HEK293 (cell line): ENCODE data around the gene MARCHF9.

Source experiments
- AEBP2 ChIP-seq: fragments of 450-650 bp; formaldehyde crosslinking; IDR thresholded peaks from 2 replicates; pipeline ENCODE4 v1.5.1; 2016; ENCODE audit warnings: missing biosample characterization, missing genetic modification characterization, borderline replicate concordance
- BCL11B ChIP-seq: fragments of 450-650 bp; formaldehyde crosslinking; IDR thresholded peaks from 2 replicates; pipeline ENCODE4 v1.5.1; 2016; ENCODE audit warnings: low read depth, missing biosample characterization, missing genetic modification characterization
- GLI4 ChIP-seq: fragments of 450-650 bp; formaldehyde crosslinking; IDR thresholded peaks from 2 replicates; pipeline ENCODE4 v1.5.1; 2016; ENCODE audit warnings: missing biosample characterization, missing genetic modification characterization
- KLF1 ChIP-seq: fragments of 450-650 bp; formaldehyde crosslinking; IDR thresholded peaks from 2 replicates; pipeline ENCODE4 v1.5.1; 2016; ENCODE audit warnings: missing biosample characterization, missing genetic modification characterization
- PRDM4 ChIP-seq: fragments of 450-650 bp; formaldehyde crosslinking; IDR thresholded peaks from 2 replicates; pipeline ENCODE4 v1.5.1; 2017; ENCODE audit warnings: missing biosample characterization, missing genetic modification characterization
- REST ChIP-seq: fragments of 450-650 bp; formaldehyde crosslinking; IDR thresholded peaks from 2 replicates; pipeline ENCODE4 v1.5.1; 2016; ENCODE audit warnings: missing biosample characterization, missing genetic modification characterization
- ZFP3 ChIP-seq: fragments of 450-650 bp; formaldehyde crosslinking; IDR thresholded peaks from 2 replicates; pipeline ENCODE4 v1.5.1; 2016; ENCODE audit warnings: low read depth, missing biosample characterization, missing genetic modification characterization
- ZIC2 ChIP-seq: fragments of 450-650 bp; formaldehyde crosslinking; IDR thresholded peaks from 2 replicates; pipeline ENCODE4 v1.5.1; 2016; ENCODE audit warnings: missing biosample characterization, missing genetic modification characterization
- ZNF19 ChIP-seq: fragments of 450-650 bp; formaldehyde crosslinking; IDR thresholded peaks from 2 replicates; pipeline ENCODE4; 2016; ENCODE audit warnings: missing biosample characterization, missing genetic modification characterization, low read depth
- ZNF24 ChIP-seq: fragments of 450-650 bp; formaldehyde crosslinking; IDR thresholded peaks from 2 replicates; pipeline ENCODE4 v1.5.1; 2016; ENCODE audit warnings: missing biosample characterization, missing genetic modification characterization
- ZNF530 ChIP-seq: fragments of 450-650 bp; formaldehyde crosslinking; IDR thresholded peaks from 2 replicates; pipeline ENCODE4 v1.5.1; 2016; ENCODE audit warnings: low read depth, missing biosample characterization, missing genetic modification characterization
- ZNF580 ChIP-seq: fragments of 450-650 bp; formaldehyde crosslinking; IDR thresholded peaks from 2 replicates; pipeline ENCODE4 v1.5.1; 2016; ENCODE audit warnings: missing biosample characterization, missing genetic modification characterization
- ZSCAN16 ChIP-seq: fragments of 450-650 bp; formaldehyde crosslinking; IDR thresholded peaks from 2 replicates; pipeline ENCODE4 v1.5.1; 2016; ENCODE audit warnings: missing biosample characterization, missing genetic modification characterization
- TF ChIP-seq, protein P1 (sequence below): fragments of 450-650 bp; formaldehyde crosslinking; conservative IDR thresholded peaks from 2 replicates; pipeline ENCODE4 v1.5.1; 2016; ENCODE audit warnings: low read depth, missing biosample characterization, missing genetic modification characterization
- TF ChIP-seq, protein P2 (sequence below): fragments of 450-650 bp; formaldehyde crosslinking; IDR thresholded peaks from 2 replicates; pipeline ENCODE4 v1.5.1; 2017; ENCODE audit warnings: missing biosample characterization, missing genetic modification characterization
- TF ChIP-seq, protein P3 (sequence below): fragments of 450-650 bp; formaldehyde crosslinking; IDR thresholded peaks from 2 replicates; pipeline ENCODE4 v1.5.1; 2017; ENCODE audit warnings: missing biosample characterization, missing genetic modification characterization
- TF ChIP-seq, protein P4 (sequence below): fragments of 450-650 bp; formaldehyde crosslinking; IDR thresholded peaks from 2 replicates; pipeline ENCODE4 v1.5.1; 2016; ENCODE audit warnings: missing biosample characterization, missing genetic modification characterization
- TF ChIP-seq, protein P5 (sequence below): fragments of 450-650 bp; formaldehyde crosslinking; IDR thresholded peaks from 2 replicates; pipeline ENCODE4 v1.5.1; 2016; ENCODE audit warnings: missing biosample characterization, missing genetic modification characterization

Gene MARCHF9

DNA sequence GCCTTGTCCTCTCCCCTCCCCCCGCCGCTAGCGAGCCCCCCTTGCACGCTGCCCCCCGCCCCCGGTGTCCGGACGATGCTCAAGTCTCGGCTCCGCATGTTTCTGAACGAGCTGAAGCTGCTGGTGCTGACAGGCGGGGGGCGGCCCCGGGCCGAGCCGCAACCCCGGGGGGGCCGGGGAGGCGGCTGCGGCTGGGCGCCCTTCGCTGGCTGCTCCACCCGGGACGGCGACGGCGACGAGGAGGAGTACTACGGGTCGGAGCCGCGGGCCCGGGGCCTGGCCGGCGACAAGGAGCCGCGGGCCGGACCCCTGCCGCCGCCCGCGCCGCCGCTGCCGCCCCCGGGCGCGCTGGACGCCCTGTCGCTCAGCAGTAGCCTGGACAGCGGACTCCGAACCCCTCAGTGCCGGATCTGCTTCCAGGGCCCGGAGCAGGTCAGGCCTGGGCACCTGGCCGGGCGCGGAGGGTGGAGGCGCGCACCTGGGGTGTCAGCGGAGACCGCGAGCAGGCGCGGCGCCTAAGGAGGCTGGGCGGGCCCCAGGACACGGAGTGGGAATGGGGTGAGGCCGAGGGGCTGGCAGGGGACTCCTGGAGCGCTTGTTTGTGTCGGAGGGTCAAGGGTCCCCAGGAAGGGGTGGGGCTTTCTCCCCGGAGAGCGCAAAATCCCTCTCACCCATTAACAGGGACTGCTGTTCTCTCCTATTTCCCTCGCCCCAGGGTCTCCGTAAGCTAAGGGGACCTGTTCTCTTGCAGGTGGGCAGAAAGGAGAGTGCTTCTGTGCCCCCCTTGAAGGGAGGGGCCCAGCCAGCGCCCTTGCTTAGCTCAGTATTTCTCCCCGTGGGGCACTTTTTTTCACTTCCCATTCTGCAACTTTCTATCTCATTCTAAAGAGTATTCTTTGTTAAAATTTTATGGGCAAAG is 810 bp downstream of the MARCHF9 start (continued):
- TF ChIP-seq, protein P1, sequence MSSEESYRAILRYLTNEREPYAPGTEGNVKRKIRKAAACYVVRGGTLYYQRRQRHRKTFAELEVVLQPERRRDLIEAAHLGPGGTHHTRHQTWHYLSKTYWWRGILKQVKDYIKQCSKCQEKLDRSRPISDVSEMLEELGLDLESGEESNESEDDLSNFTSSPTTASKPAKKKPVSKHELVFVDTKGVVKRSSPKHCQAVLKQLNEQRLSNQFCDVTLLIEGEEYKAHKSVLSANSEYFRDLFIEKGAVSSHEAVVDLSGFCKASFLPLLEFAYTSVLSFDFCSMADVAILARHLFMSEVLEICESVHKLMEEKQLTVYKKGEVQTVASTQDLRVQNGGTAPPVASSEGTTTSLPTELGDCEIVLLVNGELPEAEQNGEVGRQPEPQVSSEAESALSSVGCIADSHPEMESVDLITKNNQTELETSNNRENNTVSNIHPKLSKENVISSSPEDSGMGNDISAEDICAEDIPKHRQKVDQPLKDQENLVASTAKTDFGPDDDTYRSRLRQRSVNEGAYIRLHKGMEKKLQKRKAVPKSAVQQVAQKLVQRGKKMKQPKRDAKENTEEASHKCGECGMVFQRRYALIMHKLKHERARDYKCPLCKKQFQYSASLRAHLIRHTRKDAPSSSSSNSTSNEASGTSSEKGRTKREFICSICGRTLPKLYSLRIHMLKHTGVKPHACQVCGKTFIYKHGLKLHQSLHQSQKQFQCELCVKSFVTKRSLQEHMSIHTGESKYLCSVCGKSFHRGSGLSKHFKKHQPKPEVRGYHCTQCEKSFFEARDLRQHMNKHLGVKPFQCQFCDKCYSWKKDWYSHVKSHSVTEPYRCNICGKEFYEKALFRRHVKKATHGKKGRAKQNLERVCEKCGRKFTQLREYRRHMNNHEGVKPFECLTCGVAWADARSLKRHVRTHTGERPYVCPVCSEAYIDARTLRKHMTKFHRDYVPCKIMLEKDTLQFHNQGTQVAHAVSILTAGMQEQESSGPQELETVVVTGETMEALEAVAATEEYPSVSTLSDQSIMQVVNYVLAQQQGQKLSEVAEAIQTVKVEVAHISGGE (tag by site-specific recombination): 0 out of 2 replicates have a peak, but pooled peaks have one; percentile 22
- TF ChIP-seq ZNF580 (tag by site-specific recombination): no peak
- peak; percentile 95 for TF ChIP-seq ZIC2 (tag by site-specific recombination)
- TF ChIP-seq ZFP3 (tag by site-specific recombination): no peak
- no peak for TF ChIP-seq ZNF19 (tag by site-specific recombination)
- TF ChIP-seq, protein P2, sequence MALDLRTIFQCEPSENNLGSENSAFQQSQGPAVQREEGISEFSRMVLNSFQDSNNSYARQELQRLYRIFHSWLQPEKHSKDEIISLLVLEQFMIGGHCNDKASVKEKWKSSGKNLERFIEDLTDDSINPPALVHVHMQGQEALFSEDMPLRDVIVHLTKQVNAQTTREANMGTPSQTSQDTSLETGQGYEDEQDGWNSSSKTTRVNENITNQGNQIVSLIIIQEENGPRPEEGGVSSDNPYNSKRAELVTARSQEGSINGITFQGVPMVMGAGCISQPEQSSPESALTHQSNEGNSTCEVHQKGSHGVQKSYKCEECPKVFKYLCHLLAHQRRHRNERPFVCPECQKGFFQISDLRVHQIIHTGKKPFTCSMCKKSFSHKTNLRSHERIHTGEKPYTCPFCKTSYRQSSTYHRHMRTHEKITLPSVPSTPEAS (tag by site-specific recombination): no peak
- peak; percentile 60; the same call in 1 of the 2 replicates for TF ChIP-seq REST (tag by site-specific recombination)
- no peak for TF ChIP-seq ZNF24 (tag by site-specific recombination)
- TF ChIP-seq ZNF530 (tag by site-specific recombination): no peak
- no peak for TF ChIP-seq GLI4 (tag by site-specific recombination)
- TF ChIP-seq PRDM4 (tag by site-specific recombination): no peak
- TF ChIP-seq, protein P3, sequence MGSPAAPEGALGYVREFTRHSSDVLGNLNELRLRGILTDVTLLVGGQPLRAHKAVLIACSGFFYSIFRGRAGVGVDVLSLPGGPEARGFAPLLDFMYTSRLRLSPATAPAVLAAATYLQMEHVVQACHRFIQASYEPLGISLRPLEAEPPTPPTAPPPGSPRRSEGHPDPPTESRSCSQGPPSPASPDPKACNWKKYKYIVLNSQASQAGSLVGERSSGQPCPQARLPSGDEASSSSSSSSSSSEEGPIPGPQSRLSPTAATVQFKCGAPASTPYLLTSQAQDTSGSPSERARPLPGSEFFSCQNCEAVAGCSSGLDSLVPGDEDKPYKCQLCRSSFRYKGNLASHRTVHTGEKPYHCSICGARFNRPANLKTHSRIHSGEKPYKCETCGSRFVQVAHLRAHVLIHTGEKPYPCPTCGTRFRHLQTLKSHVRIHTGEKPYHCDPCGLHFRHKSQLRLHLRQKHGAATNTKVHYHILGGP (tag by site-specific recombination): no peak
- TF ChIP-seq, protein P4, sequence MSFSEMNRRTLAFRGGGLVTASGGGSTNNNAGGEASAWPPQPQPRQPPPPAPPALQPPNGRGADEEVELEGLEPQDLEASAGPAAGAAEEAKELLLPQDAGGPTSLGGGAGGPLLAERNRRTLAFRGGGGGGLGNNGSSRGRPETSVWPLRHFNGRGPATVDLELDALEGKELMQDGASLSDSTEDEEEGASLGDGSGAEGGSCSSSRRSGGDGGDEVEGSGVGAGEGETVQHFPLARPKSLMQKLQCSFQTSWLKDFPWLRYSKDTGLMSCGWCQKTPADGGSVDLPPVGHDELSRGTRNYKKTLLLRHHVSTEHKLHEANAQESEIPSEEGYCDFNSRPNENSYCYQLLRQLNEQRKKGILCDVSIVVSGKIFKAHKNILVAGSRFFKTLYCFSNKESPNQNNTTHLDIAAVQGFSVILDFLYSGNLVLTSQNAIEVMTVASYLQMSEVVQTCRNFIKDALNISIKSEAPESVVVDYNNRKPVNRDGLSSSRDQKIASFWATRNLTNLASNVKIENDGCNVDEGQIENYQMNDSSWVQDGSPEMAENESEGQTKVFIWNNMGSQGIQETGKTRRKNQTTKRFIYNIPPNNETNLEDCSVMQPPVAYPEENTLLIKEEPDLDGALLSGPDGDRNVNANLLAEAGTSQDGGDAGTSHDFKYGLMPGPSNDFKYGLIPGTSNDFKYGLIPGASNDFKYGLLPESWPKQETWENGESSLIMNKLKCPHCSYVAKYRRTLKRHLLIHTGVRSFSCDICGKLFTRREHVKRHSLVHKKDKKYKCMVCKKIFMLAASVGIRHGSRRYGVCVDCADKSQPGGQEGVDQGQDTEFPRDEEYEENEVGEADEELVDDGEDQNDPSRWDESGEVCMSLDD (tag by site-specific recombination): no peak
- TF ChIP-seq AEBP2 (tag by site-specific recombination): no peak
- TF ChIP-seq BCL11B: no peak
- TF ChIP-seq, protein P5, sequence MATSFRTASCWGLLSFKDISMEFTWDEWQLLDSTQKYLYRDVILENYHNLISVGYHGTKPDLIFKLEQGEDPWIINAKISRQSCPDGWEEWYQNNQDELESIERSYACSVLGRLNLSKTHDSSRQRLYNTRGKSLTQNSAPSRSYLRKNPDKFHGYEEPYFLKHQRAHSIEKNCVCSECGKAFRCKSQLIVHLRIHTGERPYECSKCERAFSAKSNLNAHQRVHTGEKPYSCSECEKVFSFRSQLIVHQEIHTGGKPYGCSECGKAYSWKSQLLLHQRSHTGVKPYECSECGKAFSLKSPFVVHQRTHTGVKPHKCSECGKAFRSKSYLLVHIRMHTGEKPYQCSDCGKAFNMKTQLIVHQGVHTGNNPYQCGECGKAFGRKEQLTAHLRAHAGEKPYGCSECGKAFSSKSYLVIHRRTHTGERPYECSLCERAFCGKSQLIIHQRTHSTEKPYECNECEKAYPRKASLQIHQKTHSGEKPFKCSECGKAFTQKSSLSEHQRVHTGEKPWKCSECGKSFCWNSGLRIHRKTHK: no peak
- peak; percentile 93 for TF ChIP-seq KLF1
- TF ChIP-seq ZSCAN16 (tag by site-specific recombination): no peak
